ENCODE measurements around the gene NXF1. TPM values are rescaled to one million over a fixed set of nuclear protein-coding genes. Genes with fewer than 3 reads are reported as not detected.
A peak's percentile ranks its signal among the peaks of the same experiment; 100 is the strongest.
"Not testable (repeated sequence)": the region's sequence is repeated elsewhere in the genome, so short reads cannot be mapped to it uniquely, and the experiment has no call there.

The NXF1 gene
- total RNA-seq, 3 donors from 2014 or later: 74.9 to 89.3 (median 76.4) TPM

DNA sequence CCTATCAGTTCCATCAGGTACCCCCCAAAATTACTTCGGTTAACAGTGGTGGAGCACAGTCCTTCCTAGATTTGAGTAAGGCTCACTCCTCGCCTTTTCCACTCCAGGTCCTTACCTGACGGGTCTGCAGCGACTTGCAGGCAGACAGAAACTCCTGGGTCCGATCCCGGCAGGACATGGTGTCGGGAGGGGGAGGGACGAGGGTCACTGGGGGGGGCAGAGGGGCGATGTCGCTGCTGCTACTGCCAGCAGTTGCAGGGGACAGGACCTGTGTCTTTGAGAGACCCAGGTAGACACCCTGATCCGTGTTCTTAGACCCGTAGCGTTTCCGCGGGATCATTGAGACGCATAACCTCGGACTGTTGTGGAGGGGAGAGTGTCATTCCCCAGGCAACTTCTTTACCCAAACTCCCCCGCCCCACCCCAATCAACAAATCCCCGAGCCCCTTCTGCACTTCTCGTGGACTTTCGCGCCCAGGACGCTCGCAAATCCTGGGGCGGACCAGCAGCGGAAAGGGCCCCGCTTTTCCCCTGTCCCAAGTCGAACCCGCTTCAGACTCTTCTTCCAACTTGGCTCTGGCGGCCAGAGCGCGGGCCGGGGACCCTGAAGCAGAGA is 25.8 kb upstream of the NXF1 start:
- Histone ChIP-seq H3K36me3 (no peaks in the 10 kb centered on the region), H3K27me3 (no peaks in the 10 kb centered on the region), H3K4me3 (peak overlapping the region; percentile 74 to 92 (median 88)), H3K9me3 (no peaks in the 10 kb centered on the region), H3K4me1 (peaks cover 4 to 6% of the 10 kb centered on the region in 2 donors), H3K27ac (peak overlapping the region; percentile 98)
- no peak for DNase-seq (ENCODE audit: low spot score in 2 of 2)
- intact Hi-C loops (cut with DNase I; ENCODE audit: low total_unique reads): loop anchor here (10.0 kb wide), 1 partner anchor 46 kb away; the partner anchor contains the start of gene TMEM179B
- no peak for TF ChIP-seq POLR2AphosphoS5 (IDR thresholded peaks at IDR 0.05)
- TF ChIP-seq, protein P1, sequence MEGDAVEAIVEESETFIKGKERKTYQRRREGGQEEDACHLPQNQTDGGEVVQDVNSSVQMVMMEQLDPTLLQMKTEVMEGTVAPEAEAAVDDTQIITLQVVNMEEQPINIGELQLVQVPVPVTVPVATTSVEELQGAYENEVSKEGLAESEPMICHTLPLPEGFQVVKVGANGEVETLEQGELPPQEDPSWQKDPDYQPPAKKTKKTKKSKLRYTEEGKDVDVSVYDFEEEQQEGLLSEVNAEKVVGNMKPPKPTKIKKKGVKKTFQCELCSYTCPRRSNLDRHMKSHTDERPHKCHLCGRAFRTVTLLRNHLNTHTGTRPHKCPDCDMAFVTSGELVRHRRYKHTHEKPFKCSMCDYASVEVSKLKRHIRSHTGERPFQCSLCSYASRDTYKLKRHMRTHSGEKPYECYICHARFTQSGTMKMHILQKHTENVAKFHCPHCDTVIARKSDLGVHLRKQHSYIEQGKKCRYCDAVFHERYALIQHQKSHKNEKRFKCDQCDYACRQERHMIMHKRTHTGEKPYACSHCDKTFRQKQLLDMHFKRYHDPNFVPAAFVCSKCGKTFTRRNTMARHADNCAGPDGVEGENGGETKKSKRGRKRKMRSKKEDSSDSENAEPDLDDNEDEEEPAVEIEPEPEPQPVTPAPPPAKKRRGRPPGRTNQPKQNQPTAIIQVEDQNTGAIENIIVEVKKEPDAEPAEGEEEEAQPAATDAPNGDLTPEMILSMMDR (IDR thresholded peaks at IDR 0.05): no peak
- no peak for TF ChIP-seq POLR2A (IDR thresholded peaks at IDR 0.05)

DNA sequence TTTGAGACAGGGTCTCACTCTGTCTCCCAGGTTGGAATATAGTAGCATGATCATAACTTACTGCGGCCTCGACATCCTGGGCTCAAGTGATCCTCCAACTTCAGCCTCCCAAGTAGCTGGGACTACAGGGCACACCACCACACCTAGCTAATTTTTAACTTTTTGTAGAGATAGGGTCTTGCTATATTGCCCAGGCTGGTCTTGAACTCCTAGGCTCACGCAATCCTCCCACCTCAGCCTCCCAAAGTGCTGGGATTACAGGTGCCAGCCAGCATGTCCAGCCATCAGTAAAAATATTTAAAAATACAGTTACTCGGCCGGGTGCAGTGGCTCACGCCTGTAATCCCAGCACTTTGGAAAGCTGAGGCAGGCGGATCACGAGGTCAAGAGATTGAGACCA is 22.9 kb upstream of the NXF1 start:
- H3K4me1 ChIP-seq; H3K4me3 ChIP-seq; H3K27me3 ChIP-seq; H3K9me3 ChIP-seq; DNase-seq (ENCODE audit: low spot score in 2 of 2); H3K27ac ChIP-seq: not testable (repeated sequence)
- intact Hi-C loops (cut with DNase I; ENCODE audit: low total_unique reads): loop anchor here (10.0 kb wide), 1 partner anchor 417 kb away; the partner anchor contains the start of gene SLC22A25
- H3K36me3 ChIP-seq: peaks cover 21% of the 10 kb centered on the region

DNA sequence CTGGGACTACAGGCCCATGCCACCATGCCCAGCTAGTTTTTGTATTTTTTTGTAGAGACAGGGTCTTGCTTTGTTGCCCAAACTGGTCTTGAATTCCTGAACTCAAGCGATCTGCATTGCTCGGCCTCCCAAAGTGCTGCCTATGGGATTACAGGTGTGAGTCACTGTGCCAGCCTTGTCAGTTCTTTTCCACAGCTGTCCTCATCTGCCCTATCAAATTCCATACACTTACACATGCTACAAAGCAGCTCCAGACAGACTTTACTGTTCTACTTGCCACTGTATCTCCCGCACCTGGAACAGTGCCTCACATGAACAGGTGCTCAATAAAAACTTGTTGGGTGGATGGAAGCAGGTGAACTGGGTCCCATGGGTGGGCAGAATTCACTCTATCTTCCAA is 18.4 kb upstream of the NXF1 start:
- H3K36me3 ChIP-seq: peaks cover 21% of the 10 kb centered on the region
- TF ChIP-seq, protein P1 (IDR thresholded peaks at IDR 0.05): no peak
- TF ChIP-seq POLR2A (IDR thresholded peaks at IDR 0.05): no peak
- no peak for TF ChIP-seq POLR2AphosphoS5 (IDR thresholded peaks at IDR 0.05)

DNA sequence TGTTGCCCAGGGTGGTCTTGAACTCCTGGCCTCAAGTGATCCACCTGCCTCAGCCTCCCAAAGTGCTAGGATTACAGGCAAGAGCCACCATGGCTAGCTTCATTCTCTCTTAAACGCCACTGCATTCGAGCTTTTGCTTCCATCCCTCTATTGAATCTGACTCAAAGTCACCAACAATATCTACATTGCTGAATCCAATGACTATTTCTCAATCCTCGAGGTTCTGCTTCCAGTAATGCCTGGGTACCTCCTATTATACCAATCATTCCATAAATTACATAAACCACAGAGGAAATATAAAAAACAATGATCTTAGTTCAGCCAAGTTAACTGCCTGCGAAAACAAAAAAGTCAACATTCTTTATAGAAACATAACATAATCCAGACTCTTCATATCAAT is 11.9 kb upstream of the NXF1 start:
- intact Hi-C loops (cut with DNase I; ENCODE audit: low total_unique reads): no loop called here
- H3K4me1 ChIP-seq: no peaks in the 10 kb centered on the region
- no peak overlapping the region for H3K27ac ChIP-seq
- TF ChIP-seq POLR2A (IDR thresholded peaks at IDR 0.05) (no peak), POLR2AphosphoS5 (IDR thresholded peaks at IDR 0.05) (no peak)
- TF ChIP-seq, protein P1 (IDR thresholded peaks at IDR 0.05): no peak
- no peak for DNase-seq (ENCODE audit: low spot score in 2 of 2)
- H3K9me3 ChIP-seq: no peaks in the 10 kb centered on the region
- H3K27me3 ChIP-seq: no peaks in the 10 kb centered on the region
- H3K4me3 ChIP-seq: no peak overlapping the region
- H3K36me3 ChIP-seq: no peaks in the 10 kb centered on the region

More for the DNA sequence above, 18.4 kb upstream of the NXF1 start:
- intact Hi-C loops (cut with DNase I; ENCODE audit: low total_unique reads): loop anchor here (10.0 kb wide), 1 partner anchor 421 kb away; the partner anchor contains the start of gene SLC22A25
- Histone ChIP-seq H3K27ac (no peak overlapping the region), H3K4me1 (no peaks in the 10 kb centered on the region), H3K9me3 (no peaks in the 10 kb centered on the region), H3K4me3 (no peak overlapping the region), H3K27me3 (no peaks in the 10 kb centered on the region)
- DNase-seq (ENCODE audit: low spot score in 2 of 2): no peak

GRCh38 chr11:62816557-62816956 is 11.3 kb upstream of the NXF1 start:
- no peak overlapping the region for H3K4me3 ChIP-seq
- no peaks in the 10 kb centered on the region for H3K9me3 ChIP-seq
- TF ChIP-seq, protein P1 (IDR thresholded peaks at IDR 0.05): no peak
- TF ChIP-seq POLR2A (IDR thresholded peaks at IDR 0.05): no peak
- TF ChIP-seq POLR2AphosphoS5 (IDR thresholded peaks at IDR 0.05): no peak
- DNase-seq (ENCODE audit: low spot score in 2 of 2): no peak
- intact Hi-C loops (cut with DNase I; ENCODE audit: low total_unique reads): no loop called here
- H3K36me3 ChIP-seq: no peaks in the 10 kb centered on the region
- no peaks in the 10 kb centered on the region for H3K4me1 ChIP-seq
- H3K27me3 ChIP-seq: no peaks in the 10 kb centered on the region
- no peak overlapping the region for H3K27ac ChIP-seq

Data from breast epithelium (tissue), 4 donors.